ENCODE data around the gene PEX5L. TPM values are rescaled to one million over a fixed set of nuclear protein-coding genes. Genes with fewer than 3 reads are reported as not detected.

Gene PEX5L
- total and polyA plus RNA-seq, 2 experiments from 2014 or later: 0.07 to 0.30 TPM

- no peak for TF ChIP-seq CTCF (IDR thresholded peaks at IDR 0.05; ENCODE audit: low read depth, low read length)
- no peaks in the 10 kb centered on the region for H3K36me3 ChIP-seq
- H3K4me1 ChIP-seq (ENCODE audit: low read depth): no peaks in the 10 kb centered on the region
- DNase-seq (ENCODE audit: low read depth in 1 of 2, low spot score in 1 of 2): no peak
- no peaks in the 10 kb centered on the region for H3K27me3 ChIP-seq
- H3K27ac ChIP-seq: no peak overlapping the region
- H3K9me3 ChIP-seq (ENCODE audit: low read depth): no peaks in the 10 kb centered on the region
- H3K4me3 ChIP-seq: no peak overlapping the region
These were observed 227.1 kb downstream of the PEX5L start for GRCh38 chr3:179809639-179810038.

- no peak overlapping the region for H3K27ac ChIP-seq
- no peak for TF ChIP-seq CTCF (IDR thresholded peaks at IDR 0.05; ENCODE audit: low read depth, low read length)
- no peaks in the 10 kb centered on the region for H3K27me3 ChIP-seq
- no peaks in the 10 kb centered on the region for H3K9me3 ChIP-seq (ENCODE audit: low read depth)
- no peak overlapping the region for H3K4me3 ChIP-seq
- H3K36me3 ChIP-seq: no peaks in the 10 kb centered on the region
- H3K4me1 ChIP-seq (ENCODE audit: low read depth): no peaks in the 10 kb centered on the region
- DNase-seq (ENCODE audit: low read depth in 1 of 2, low spot score in 1 of 2): no peak
These were observed 229.1 kb downstream of the PEX5L start for GRCh38 chr3:179807588-179807987.

DNA sequence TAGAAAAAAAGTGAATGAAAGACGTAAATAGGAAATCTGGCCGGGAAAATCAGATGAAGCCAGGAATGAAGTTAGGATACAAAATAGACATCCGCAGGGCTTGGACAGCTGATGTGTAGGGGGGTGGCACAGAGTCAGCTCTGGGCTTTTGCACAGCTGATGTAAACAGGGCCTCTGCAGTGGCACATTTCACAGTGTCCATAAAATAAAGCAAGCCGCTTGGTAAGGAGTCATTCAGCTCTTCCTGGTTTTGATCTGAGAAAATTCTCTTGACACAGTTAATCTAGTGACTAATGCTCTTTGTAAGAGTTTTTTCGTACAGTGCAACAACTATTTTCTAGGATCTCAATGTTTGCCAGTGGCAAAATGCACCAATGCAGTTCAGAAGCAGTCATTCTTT lies 230.6 kb downstream of the PEX5L start:
- Histone ChIP-seq H3K9me3 (ENCODE audit: low read depth) (no peaks in the 10 kb centered on the region), H3K4me1 (ENCODE audit: low read depth) (no peaks in the 10 kb centered on the region), H3K36me3 (no peaks in the 10 kb centered on the region), H3K27me3 (no peaks in the 10 kb centered on the region), H3K27ac (no peak overlapping the region), H3K4me3 (no peak overlapping the region)
- no peak for TF ChIP-seq CTCF (IDR thresholded peaks at IDR 0.05; ENCODE audit: low read depth, low read length)
- DNase-seq (ENCODE audit: low read depth in 1 of 2, low spot score in 1 of 2): peak in 1 of 2 donors; percentile 34

- no peak overlapping the region for H3K4me3 ChIP-seq
- H3K36me3 ChIP-seq: no peaks in the 10 kb centered on the region
- no peaks in the 10 kb centered on the region for H3K4me1 ChIP-seq (ENCODE audit: low read depth)
- no peaks in the 10 kb centered on the region for H3K27me3 ChIP-seq
- no peaks in the 10 kb centered on the region for H3K9me3 ChIP-seq (ENCODE audit: low read depth)
- no peak for TF ChIP-seq CTCF (IDR thresholded peaks at IDR 0.05; ENCODE audit: low read depth, low read length)
- DNase-seq (ENCODE audit: low read depth in 1 of 2, low spot score in 1 of 2): peak in 1 of 2 donors; percentile 4
- no peak overlapping the region for H3K27ac ChIP-seq
These were observed 234.9 kb downstream of the PEX5L start for GRCh38 chr3:179801856-179802255.

DNA sequence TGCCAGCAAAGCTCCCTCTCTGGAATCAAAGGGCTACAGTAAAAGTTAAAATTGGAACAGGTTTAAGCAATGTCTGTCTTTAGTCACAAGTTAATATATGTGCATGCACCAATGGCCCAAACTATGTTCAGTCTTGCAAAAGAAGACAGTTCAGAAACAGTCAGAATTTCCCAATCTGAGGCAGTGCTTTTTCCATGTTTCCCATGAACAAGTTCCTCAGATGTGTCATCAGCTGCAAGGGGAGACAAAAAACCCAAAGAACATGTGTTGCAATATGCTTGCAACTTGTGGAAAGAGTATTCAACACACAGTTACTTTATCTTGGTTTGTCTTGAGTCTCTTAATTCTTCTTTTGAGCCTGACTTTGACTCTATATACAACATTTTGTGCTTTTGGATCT lies 235.5 kb downstream of the PEX5L start:
- H3K36me3 ChIP-seq: no peaks in the 10 kb centered on the region
- no peaks in the 10 kb centered on the region for H3K9me3 ChIP-seq (ENCODE audit: low read depth)
- no peak overlapping the region for H3K27ac ChIP-seq
- TF ChIP-seq CTCF (IDR thresholded peaks at IDR 0.05; ENCODE audit: low read depth, low read length): no peak
- DNase-seq (ENCODE audit: low read depth in 1 of 2, low spot score in 1 of 2): peak in 1 of 2 donors; percentile 97
- H3K4me3 ChIP-seq: no peak overlapping the region
- no peaks in the 10 kb centered on the region for H3K4me1 ChIP-seq (ENCODE audit: low read depth)
- no peaks in the 10 kb centered on the region for H3K27me3 ChIP-seq

- Histone ChIP-seq H3K4me3 (no peak overlapping the region), H3K27me3 (no peaks in the 10 kb centered on the region), H3K9me3 (ENCODE audit: low read depth) (no peaks in the 10 kb centered on the region), H3K27ac (no peak overlapping the region), H3K36me3 (no peaks in the 10 kb centered on the region), H3K4me1 (ENCODE audit: low read depth) (no peaks in the 10 kb centered on the region)
- no peak for DNase-seq (ENCODE audit: low read depth in 1 of 2, low spot score in 1 of 2)
- no peak for TF ChIP-seq CTCF (IDR thresholded peaks at IDR 0.05; ENCODE audit: low read depth, low read length)
These were observed 239.5 kb downstream of the PEX5L start for GRCh38 chr3:179797192-179797591.

Measured in cardiac muscle cell (in vitro differentiated cells and primary cell).